DMS 273 (cell line): ENCODE measurements around the gene ELP4.

Experiments
- DNase-seq: peaks from one replicate; lab custom pipeline; 2025; ENCODE audit not compliant: unreplicated experiment; lab: John Stamatoyannopoulos, UW

The ELP4 gene

DNA sequence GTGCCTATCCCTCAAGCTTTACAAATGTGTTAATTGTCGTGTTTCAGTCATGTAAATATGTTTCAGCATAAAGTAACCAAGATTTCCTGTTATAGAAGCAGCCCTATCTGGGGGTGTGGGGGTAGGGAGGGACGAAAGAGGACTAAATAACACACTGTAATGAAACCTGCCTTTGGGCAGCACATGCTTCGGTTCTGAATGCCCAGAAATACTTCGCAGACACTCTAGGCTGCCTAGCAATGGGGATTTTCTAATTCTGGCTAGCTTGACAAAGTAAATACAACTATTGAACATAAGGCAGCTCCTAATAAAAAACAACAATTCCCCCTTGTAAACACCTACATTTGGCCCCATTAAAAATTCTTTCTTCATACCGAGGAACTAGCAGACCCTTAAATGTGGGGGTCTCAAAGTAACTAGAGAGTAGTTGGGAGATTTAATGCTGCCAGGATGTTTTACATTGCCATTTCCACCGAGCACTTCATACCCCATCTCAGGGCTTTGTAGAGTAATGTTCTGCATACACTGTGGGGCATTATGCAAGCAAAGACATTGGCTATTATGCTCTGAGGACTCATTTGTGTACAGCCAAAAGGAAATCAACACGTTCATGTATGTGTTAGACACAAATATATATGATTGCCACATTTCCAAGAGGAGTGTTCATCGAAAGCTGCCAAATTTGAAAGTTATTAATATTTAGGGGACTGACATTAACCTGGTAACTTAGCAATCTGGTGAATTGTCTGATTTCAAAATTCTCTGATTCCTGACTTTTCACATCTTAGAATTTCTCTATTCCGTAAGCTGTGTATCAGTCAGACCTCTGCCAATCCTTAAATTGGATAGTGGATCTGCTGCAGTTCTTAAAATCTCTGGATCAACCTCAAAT lies 259.4 kb downstream of the ELP4 start:
- DNase-seq = no peak

DNA sequence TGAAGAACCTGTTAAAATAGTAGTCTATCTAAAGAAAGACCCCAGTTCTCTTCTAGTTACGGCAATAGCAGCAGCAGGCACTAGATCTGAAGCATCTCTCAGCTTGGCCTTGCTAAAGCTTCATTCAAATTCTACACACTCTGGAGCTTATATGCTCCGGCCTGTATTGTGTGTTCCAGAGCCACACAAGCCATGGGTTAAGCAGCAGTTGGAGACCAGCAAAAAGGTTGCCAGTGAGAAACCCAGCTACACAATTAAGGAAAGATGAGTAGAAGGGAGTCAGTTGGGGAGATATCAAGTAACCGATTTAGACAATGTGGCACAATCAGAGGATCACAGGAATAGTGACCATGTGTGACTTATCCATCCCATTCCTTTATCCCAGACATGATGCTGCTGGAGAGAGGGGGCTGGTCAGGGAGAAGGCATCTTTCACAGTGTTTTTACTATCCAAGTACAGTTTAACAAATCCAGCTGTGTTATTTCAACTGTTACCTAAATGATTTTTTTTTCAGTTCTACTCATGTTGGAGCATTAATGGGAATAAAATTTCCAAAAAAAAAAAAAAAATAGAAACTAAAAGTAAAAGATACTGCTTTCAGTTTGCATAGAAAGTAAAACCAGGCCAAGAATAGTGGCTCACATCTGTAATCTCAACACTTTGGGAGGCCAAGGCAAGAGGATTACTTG lies 260.6 kb downstream of the ELP4 start:
- DNase-seq = no peak

GRCh38 chr11:31772412-31772811 lies 262.8 kb downstream of the ELP4 start:
- no peak for DNase-seq

- DNase-seq = no peak
These were observed 269.8 kb downstream of the ELP4 start for GRCh38 chr11:31779374-31779791.

DNA sequence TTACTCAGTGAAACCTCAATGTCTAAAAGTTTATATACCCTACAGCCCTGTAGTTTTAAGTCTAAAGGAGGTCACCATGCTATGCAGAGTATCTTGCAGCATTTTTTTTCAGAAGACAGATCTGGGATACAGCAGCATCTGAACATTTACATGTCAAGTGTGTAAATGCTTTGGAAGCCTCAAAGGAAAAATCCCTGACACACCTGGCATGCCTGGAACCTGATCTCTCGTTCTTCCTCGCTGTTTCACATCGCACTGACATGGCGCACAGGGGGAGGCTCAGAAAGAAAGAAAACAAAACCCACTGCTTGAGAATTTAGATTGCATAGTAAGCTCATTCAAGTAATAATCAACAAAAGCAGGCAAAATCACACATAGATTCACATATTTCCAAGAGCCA lies 270.5 kb downstream of the ELP4 start:
- no peak for DNase-seq

DNA sequence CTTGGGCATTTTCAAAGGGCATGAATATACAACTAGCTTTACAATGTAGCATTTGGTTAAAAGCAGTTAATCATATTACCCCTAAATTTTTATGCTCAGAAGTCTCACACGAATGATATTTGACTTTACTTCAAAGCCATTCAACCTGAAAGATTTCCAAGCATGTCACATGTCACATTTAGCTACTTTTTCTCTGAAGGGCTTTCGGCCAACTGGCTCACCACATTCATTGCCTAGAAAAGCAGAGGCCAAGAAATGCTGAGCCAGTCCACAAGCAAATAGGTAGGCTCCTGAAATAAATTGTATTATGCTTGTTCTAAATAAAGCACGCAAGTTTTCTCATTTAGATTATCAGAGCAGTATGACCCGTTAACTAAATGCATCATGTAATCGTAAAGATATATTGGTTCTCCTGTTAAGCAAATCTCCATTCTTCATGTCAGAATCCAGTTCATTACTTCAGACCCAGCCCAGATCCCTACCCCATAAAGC lies 271.0 kb downstream of the ELP4 start:
- DNase-seq = no peak

DNA sequence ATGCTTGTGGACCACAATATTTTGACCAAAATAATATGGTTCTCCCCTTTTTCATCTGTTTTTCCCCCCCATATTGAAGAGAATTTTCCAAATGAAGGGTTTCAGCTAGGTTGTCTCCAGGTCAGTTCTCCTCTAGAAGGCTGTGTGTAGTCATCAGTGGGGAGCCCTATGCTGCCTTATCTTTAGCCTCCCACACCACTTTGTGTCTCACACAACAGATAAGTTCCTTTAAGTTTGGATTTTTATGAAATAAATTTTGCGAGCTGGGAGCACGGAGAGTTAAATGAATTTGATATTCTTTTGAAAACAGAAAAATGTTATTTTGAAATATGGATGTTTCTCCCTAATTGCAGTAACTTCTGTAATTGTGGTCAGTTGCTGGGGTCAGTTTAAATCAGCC lies 272.7 kb downstream of the ELP4 start:
- DNase-seq = no peak

GRCh38 chr11:31783252-31783651 lies 273.7 kb downstream of the ELP4 start:
- DNase-seq = no peak

- DNase-seq = no peak
These were observed 275.0 kb downstream of the ELP4 start for GRCh38 chr11:31784611-31785010.

GRCh38 chr11:31786996-31787685 lies 277.6 kb downstream of the ELP4 start:
- DNase-seq = no peak

DNA sequence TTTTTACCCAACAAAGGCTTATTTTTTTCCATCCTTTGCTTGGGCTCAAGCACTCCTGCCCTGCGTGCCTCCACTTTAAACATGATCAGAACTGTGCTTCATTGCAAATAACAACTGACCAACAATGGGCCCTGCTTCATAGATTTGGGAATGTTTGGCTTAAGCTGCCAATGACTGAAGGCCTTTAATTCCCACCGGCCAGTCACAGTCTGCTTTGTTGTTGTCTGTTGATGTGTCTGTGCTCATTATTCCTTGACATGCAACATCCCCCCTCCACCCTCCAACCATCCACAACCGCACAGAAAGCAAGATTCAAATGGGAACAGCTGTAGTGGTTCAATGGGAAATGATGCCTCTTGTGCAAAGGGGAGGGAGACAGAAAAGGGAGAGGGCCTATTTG lies 278.5 kb downstream of the ELP4 start:
- DNase-seq = no peak

DNA sequence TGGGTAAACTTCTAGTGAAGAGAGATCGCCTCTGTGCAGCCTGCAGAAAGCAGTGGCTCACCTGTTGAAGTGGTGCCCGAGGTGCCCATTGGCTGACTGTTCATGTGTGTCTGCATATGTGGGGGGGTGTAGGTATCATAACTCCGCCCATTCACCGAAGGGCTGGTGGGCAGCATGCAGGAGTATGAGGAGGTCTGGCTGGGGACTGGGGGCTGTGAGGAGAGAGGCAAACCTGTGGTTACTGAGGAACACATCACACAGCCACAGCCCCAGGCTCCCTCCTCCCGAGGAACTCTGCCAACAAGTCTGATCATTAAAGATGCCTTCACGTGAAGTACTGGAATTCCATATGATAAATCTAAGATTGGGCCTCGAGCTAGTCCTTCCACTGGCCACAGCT lies 281.1 kb downstream of the ELP4 start:
- DNase-seq = no peak

DNA sequence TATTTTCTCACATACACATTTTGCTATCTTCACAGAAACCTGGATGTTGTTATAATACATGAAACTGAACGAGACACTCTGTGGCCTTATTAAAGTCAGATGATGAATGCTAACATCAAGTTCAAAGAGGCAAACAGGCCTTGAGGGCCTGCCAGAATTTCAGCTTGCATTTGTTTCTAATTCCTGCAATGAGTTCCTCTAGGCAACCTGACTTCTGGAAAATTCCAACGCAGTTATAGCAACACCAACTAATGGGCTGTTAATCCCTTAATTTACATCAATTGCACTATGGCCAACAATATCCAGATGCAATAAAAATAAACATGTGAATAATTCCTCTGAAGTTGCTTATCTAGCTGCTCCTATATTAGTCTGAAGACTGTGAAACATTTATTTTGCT lies 282.5 kb downstream of the ELP4 start:
- no peak for DNase-seq

DNA sequence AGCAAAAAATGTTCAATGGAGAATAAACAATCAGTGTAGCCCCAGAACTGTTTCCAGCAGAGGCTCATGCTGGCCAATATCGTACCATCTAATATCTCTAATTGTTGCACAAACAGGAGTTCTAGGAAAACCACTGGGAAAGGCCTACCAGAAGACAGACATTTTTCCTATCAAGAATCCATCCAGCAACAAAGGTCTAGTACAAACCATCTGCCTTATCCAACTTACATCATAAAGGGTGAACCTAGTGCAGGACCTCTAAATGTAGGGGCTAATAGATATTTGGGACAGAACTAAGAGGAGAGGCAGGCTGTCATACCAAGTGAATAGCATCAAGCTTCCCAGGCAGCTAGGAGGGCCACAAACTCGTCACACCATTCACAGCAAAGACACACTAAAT lies 282.9 kb downstream of the ELP4 start:
- DNase-seq = no peak

- DNase-seq = no peak
These were observed 283.7 kb downstream of the ELP4 start for GRCh38 chr11:31793264-31793663.

DNA sequence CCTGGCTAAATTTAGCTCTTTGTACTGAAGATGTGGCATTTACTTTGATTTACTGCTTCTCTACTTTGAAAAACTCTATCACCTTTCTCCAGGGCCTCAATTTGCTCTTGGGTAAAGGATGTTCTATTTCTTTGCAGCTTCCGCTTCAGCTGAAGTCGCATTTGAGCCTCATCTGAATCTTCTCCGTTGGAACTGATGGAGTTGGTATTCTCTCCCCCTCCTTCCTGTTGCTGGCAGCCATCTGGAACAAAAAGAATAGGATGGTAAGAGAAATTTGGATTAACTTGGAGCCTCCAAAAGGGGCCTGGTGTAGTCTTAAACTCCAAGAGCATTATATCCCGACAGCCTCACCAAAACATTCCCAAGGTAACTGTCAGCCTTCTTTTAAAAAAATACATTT lies 285.0 kb downstream of the ELP4 start:
- no peak for DNase-seq

- DNase-seq = no peak
These were observed 286.3 kb downstream of the ELP4 start for GRCh38 chr11:31795706-31796498.

GRCh38 chr11:31796499-31797189 lies 287.1 kb downstream of the ELP4 start:
- DNase-seq = no peak

- no peak for DNase-seq
These were observed 287.9 kb downstream of the ELP4 start for GRCh38 chr11:31797190-31798056.
